HG03342 (cell line): Measurements from ENCODE around the gene MTUS2.

Experiments used
- ATAC-seq: cut with Tn5 transposase; IDR thresholded peaks from one replicate; pipeline ENCODE4 v1.9.1; 2021; ENCODE audit warnings: mild to moderate bottlenecking, moderate library complexity; ENCODE audit not compliant: unreplicated experiment

The MTUS2 gene

GRCh38 chr13:29515372-29515771 lies 695.2 kb downstream of the MTUS2 start:
- ATAC-seq = no peak

DNA sequence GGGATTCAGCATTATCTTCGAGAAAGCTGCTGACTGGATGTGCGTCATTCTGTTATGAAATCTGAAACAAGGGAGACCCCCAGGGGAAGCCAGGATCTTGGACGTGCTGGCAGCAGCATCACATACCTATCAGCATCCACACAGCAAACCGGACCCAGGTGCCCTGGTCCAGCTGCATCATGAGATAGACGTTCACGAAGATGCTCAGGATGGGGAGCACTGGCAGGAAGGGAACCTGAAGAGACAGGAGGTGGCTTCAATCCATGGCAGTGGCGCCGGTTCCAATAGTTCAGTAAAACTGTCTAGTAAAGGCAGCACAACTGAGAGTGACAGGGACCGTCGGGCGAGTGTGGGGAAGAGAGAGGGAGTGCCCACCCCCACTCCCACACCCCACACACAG lies 695.9 kb downstream of the MTUS2 start:
- ATAC-seq = no peak

- ATAC-seq = no peak
Measured at GRCh38 chr13:29516880-29517279, 696.7 kb downstream of the MTUS2 start.

- no peak for ATAC-seq
Measured at GRCh38 chr13:29519921-29520320, 699.8 kb downstream of the MTUS2 start.

- no peak for ATAC-seq
Measured at GRCh38 chr13:29520671-29521070, 700.5 kb downstream of the MTUS2 start.

GRCh38 chr13:29521336-29521735 lies 701.2 kb downstream of the MTUS2 start:
- no peak for ATAC-seq

GRCh38 chr13:29522044-29522685 lies 702.0 kb downstream of the MTUS2 start:
- no peak for ATAC-seq

DNA sequence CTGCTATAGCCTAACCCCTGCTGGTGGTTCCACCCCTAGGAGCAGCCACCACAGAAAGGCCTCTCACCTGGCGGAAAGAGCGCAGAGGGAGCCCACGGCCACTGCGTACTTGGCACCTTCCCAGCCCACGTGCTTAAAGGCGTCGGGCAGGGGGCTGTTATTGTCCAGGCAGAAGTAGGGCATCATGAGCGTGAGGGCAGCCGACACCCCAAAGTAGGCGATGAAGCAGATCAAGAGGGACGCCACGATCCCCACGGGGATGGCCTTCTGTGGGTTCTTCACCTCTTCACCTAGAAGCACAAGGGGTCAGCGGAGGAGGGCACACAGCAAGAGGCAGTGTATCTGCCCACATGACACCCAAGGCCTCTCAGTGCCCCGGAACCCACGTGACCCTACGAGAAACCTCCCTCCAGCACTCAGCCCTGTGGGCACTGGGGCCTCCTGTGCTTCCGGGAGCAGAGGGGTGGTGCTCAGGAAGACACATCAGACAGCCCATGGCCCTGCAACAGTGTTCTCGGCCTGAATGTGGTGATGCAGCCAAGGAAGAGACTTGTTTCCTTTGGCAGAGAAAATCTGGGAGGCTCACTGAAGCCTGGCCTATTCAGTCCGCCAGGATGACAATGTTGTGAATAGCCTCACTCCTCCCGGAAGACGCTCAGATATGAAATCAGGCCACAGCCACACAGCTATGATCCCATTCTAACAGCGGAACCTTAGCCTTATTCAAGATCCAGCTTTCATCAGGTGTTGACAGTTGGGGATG lies 703.2 kb downstream of the MTUS2 start:
- no peak for ATAC-seq

DNA sequence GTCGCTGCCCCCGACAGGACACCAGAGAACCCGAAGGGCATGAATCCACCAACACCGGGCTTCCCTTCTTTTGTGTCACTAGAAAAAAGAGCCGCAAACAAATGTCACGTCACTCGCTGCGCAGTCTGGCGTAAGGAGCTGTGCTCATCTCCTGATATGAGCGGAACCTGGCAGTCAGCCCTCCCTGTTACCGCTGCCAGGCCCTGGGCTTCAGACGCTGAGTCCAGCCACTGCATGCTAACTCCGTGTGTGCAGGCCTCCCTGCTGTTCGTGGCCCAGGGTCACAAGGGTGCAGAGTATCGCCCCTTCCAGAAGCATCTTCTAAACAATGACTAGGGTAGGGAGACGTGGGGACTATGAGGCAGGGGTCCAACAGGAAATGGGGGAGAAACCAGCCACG lies 704.0 kb downstream of the MTUS2 start:
- no peak for ATAC-seq

DNA sequence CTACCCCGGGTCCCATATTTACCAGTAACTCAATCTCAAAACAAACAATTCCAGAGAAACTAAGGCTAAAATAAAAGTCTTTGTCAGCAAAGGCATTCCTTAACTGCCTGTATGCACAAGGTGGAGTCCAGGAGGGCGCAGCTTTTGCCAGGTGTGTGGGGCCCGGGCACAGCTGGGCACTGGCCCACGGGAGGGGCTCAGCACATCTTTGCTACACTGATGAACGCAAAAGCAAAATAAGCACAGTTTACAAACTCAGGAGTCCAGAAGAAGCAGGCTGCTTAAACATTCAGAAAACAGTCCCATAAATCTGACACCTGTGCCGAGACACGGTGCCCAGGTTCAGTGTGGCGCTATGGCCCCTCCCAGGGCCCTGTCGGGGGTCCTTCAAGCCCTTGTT lies 704.5 kb downstream of the MTUS2 start:
- no peak for ATAC-seq

GRCh38 chr13:29525757-29526156 lies 705.6 kb downstream of the MTUS2 start:
- ATAC-seq = no peak

DNA sequence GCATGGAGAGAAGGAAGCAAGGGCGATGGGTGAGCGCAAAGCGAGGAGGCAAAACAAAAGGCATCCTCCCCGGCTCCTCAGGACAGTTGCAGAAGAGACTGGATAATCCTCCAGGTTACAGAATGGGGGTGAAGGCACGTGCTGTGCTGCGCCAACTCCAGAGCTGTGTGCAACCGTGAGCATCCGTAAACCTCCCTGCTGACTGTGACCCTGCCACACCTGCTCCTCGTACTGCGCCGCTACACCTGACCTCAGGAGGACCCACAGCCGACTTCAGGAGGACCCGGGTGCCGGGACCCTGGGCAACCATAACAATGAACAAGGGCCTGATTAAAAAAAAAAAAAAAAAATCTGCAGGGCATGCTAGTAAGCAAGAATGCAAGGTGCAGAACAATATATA lies 706.6 kb downstream of the MTUS2 start:
- ATAC-seq = no peak

- ATAC-seq = no peak
Measured at GRCh38 chr13:29527511-29527910, 707.4 kb downstream of the MTUS2 start.

DNA sequence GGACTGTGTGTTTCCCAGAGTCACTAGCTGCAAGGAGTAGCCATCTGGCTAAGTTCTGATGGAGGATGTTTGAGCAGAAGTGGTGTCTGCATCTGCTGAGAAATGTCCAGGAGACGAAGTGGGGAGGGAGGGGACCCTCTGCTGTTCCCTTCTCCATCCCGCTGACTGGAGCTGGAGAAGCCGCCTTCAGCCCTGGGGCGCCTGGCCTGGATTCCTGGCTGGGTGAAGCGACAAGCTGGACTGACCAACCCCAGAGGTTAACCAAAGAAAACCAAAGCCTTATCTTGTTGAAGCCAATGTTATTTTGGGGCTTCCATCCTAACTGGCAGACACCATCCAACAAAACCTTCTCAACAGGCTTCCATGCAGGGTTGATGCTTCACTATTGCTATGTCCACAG lies 707.8 kb downstream of the MTUS2 start:
- no peak for ATAC-seq

GRCh38 chr13:29529754-29530153 lies 709.6 kb downstream of the MTUS2 start:
- ATAC-seq = no peak

DNA sequence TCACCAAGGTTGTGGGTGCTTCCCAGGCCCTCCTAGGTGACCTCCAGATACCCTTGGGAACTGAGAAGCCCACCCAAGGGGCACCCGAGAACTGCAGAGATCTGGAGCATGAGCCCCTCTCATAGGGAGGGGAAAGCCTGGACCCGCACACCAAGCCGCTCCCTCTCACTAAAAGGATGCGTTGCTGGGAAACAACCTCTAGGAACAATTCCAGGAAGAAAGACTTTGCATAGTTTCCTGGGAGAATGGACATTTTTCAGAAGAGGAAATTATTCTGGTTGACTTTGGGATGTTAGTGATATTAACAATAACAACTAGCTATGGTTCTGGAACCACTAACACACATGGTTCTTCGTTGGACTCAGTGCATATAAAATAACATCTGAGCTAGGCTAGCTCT lies 710.8 kb downstream of the MTUS2 start:
- ATAC-seq = no peak

DNA sequence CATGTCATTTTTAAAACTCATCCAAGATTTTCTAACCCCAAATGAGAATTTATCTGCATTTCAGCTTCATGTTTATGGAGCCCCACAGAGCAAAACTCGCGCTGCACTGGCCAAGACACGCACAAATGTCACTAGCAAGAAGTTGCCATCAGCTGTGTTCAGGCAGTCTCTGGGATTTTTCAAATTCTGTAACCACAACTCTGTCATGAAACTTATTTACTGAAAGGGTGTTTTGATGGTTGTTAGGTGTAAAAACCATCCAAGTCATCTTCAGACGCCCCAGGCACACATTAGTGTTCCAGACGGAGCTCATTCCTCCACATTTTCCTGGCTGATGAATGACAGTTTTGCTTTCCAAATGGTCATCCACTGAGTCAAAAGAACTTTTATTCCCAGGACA lies 712.0 kb downstream of the MTUS2 start:
- no peak for ATAC-seq

DNA sequence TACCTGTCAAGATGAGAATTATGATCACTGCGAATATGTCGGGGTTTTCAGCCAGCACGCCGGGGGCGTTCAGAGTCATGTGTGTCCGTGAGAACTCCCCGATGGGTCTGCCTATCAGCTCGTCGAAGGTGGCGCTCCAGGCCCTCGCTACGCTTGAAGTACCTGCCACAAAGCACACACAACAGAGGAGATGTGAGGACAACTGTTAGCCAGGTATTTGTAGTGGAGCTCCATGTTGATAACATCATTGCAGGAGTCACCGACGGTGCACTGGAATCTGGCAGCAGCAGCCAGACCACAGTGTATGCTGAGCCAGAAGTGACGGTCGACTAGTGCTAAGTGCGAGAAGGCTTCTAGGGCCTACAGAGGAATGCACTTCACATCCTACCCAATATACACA lies 712.7 kb downstream of the MTUS2 start:
- ATAC-seq = no peak

DNA sequence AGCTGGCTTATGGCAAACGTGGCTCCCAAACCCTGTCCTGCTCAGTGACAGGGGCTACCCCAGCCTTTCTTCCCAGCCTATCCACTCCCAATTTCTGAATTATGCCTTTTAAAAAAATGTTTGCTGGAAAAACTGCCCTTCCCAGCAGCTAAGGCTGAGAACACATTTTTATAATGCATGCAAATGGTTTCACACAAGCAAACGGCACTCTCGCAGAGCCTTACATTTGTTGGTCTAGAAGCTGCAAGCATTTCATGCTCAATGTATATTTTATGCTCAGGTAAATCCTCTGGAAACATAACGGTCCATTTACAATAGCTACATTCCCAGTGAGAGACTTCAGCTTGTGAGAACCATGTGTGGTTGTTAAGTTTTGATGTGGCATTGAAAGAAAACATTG lies 713.9 kb downstream of the MTUS2 start:
- no peak for ATAC-seq

- ATAC-seq = no peak
Measured at GRCh38 chr13:29535663-29536655, 715.8 kb downstream of the MTUS2 start.

DNA sequence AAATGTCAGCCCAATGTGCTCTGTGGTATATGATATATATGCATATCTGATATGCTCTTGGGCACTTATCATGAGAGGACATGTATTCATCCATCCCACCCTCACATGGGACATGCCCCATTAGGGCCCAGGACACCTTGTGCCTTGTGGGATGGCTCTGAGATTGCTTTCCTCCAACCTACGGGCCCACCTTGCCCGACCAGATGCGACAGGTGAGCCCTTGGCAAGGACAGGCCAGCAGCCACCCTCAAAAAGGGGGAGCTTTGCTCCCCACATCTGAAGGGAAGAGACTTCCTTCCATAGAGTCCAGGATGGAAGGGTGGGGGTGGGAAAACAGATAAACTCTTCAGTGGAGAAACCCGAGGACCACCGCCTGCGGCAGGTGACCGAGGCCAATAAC lies 716.7 kb downstream of the MTUS2 start:
- ATAC-seq = no peak
